OCI-LY1 (cell line): ENCODE data around the gene MPV17L.

Experiments used
- H2AFZ ChIP-seq: fragments of 200-600 bp; sonication (generic), shearing (Covaris generic); 2 replicates; pipeline ENCODE4 v1.6.0; 2014; ENCODE audit warnings: antibody characterized with exemption, mild to moderate bottlenecking, low read length
- H3F3A ChIP-seq: fragments of 200-600 bp; sonication (generic), shearing (Covaris generic); 2 replicates; pipeline ENCODE4 v1.6.0; 2014; ENCODE audit warnings: mild to moderate bottlenecking, antibody characterized with exemption, low read length, moderate library complexity; ENCODE audit not compliant: insufficient read depth
- H3K27ac ChIP-seq: fragments of 200-600 bp; sonication (generic); 2 replicates; pipeline ENCODE4 v1.5.1; 2014; ENCODE audit warnings: low read length, mixed run types, mild to moderate bottlenecking, low read depth; ENCODE audit not compliant: poor library complexity, severe bottlenecking
- H3K27me3 ChIP-seq: fragments of 200-600 bp; sonication (generic); 2 replicates; pipeline ENCODE4 v1.6.0; 2014; ENCODE audit warnings: antibody characterized with exemption, mild to moderate bottlenecking, low read length, moderate library complexity; ENCODE audit not compliant: insufficient read depth
- H3K36me3 ChIP-seq: fragments of 200-600 bp; sonication (generic); 2 replicates; pipeline ENCODE4 v1.6.1; 2014; ENCODE audit warnings: mild to moderate bottlenecking, antibody characterized with exemption, low read length, moderate library complexity, mixed read lengths; ENCODE audit not compliant: insufficient read depth
- H3K4me1 ChIP-seq: fragments of 200-600 bp; sonication (generic); 2 replicates; pipeline ENCODE4 v1.5.1; 2014; ENCODE audit warnings: mild to moderate bottlenecking, low read length, moderate library complexity; ENCODE audit not compliant: insufficient read depth, severe bottlenecking
- H3K4me2 ChIP-seq: fragments of 200-600 bp; sonication (generic), shearing (Covaris generic); 2 replicates; pipeline ENCODE4 v1.6.1; 2014; ENCODE audit warnings: low read length
- H3K4me3 ChIP-seq: fragments of 200-600 bp; sonication (generic); 2 replicates; pipeline ENCODE4 v1.5.1; 2014; ENCODE audit warnings: low read length, low read depth, mild to moderate bottlenecking, mixed read lengths; ENCODE audit not compliant: poor library complexity, severe bottlenecking
- H3K79me2 ChIP-seq: fragments of 200-600 bp; shearing (Covaris generic); 2 replicates; pipeline ENCODE4 v1.6.1; 2016; ENCODE audit warnings: mixed run types, low read length, mixed read lengths; ENCODE audit not compliant: insufficient read depth
- H3K9ac ChIP-seq: fragments of 200-600 bp; sonication (generic), shearing (Covaris generic); 2 replicates; pipeline ENCODE4 v1.6.1; 2014; ENCODE audit warnings: mild to moderate bottlenecking, low read length, mixed read lengths
- H3K9me2 ChIP-seq: fragments of 200-600 bp; sonication (generic), shearing (Covaris generic); 2 replicates; pipeline ENCODE4 v1.6.1; 2014; ENCODE audit warnings: low read depth, mild to moderate bottlenecking, low read length, mixed read lengths
- H3K9me3 ChIP-seq: fragments of 200-600 bp; shearing (Covaris generic); 2 replicates; pipeline ENCODE4 v1.6.1; 2014; ENCODE audit warnings: low read length, mixed read lengths
- H4K20me1 ChIP-seq: fragments of 200-600 bp; sonication (generic), shearing (Covaris generic); 2 replicates; pipeline ENCODE4 v1.6.0; 2016; ENCODE audit warnings: mild to moderate bottlenecking, low read length; ENCODE audit not compliant: insufficient read depth
- EZH2 ChIP-seq: fragments of 200-600 bp; sonication (generic), shearing (Covaris generic); IDR thresholded peaks from 2 replicates; pipeline ENCODE4 v1.8.0; 2017; ENCODE audit warnings: borderline replicate concordance, mixed run types, mild to moderate bottlenecking, antibody characterized with exemption, low read length, moderate library complexity, mixed read lengths
- TF ChIP-seq, protein P1 (sequence below): fragments of 200-600 bp; sonication (generic), shearing (Covaris generic); IDR thresholded peaks from 2 replicates; pipeline ENCODE4 v1.5.1; 2017; ENCODE audit warnings: mild to moderate bottlenecking, antibody characterized with exemption, low read length, moderate library complexity, mixed read lengths

Gene MPV17L

DNA sequence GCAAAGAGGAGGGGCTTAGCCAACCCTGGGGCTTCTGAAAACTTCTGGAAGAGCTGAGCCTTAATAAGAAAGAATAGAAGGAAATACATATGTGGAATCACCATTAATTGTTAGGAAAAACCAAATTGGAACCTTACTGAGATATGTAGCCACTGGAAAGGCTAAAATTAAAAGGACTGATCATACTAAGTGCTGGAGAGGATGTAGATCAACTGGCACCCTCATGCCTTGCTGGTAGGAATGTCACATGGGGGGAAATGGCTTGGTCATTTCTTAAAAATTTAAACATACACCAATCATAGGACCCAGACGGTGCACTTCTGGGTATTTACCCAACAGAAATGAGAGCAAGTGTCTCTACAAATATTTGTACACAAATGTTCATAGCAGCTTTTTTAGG is 49.9 kb downstream of the MPV17L start:
- Histone ChIP-seq H3K9me2 (no peaks in the 10 kb centered on the region), H2AFZ (no peak overlapping the region), H3F3A (no peaks in the 10 kb centered on the region), H3K9ac (no peak overlapping the region), H3K4me1 (no peaks in the 10 kb centered on the region), H3K4me2 (no peak overlapping the region), H3K79me2 (no peaks in the 10 kb centered on the region), H3K9me3 (peaks cover 3% of the 10 kb centered on the region; the same call in 1 of the 2 replicates), H3K27ac (no peak overlapping the region), H4K20me1 (no peaks in the 10 kb centered on the region), H3K27me3 (no peaks in the 10 kb centered on the region; the same call in 1 of the 2 replicates), H3K36me3 (no peaks in the 10 kb centered on the region; the same call in 1 of the 2 replicates), H3K4me3 (no peak overlapping the region)
- TF ChIP-seq, protein P1, sequence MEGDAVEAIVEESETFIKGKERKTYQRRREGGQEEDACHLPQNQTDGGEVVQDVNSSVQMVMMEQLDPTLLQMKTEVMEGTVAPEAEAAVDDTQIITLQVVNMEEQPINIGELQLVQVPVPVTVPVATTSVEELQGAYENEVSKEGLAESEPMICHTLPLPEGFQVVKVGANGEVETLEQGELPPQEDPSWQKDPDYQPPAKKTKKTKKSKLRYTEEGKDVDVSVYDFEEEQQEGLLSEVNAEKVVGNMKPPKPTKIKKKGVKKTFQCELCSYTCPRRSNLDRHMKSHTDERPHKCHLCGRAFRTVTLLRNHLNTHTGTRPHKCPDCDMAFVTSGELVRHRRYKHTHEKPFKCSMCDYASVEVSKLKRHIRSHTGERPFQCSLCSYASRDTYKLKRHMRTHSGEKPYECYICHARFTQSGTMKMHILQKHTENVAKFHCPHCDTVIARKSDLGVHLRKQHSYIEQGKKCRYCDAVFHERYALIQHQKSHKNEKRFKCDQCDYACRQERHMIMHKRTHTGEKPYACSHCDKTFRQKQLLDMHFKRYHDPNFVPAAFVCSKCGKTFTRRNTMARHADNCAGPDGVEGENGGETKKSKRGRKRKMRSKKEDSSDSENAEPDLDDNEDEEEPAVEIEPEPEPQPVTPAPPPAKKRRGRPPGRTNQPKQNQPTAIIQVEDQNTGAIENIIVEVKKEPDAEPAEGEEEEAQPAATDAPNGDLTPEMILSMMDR: no peak
- TF ChIP-seq EZH2: no peak

DNA sequence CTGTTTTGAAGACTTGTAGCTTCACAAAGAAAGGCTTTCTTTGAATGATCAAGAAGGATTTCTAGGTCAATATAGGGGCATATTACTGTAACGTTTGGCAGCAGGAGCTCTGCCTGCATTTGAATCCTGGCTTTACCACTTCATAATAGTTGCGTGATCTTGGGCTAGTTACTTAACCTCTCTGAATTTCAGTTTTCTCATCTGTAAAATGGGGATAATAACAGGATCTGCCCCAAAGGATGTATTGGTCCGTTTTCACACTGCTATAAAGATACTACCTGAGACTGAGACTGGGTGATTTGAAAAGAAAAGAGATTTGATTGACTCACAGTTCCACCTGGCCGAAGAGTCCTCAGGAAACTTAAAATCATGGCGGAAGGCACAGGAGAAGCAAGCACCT is 51.3 kb downstream of the MPV17L start:
- Histone ChIP-seq H3K4me2 (no peak overlapping the region), H2AFZ (no peak overlapping the region), H3K9me3 (peaks cover 3% of the 10 kb centered on the region; the same call in 1 of the 2 replicates), H3K9me2 (no peaks in the 10 kb centered on the region), H3K36me3 (no peaks in the 10 kb centered on the region; the same call in 1 of the 2 replicates), H4K20me1 (no peaks in the 10 kb centered on the region), H3K4me3 (no peak overlapping the region), H3K4me1 (no peaks in the 10 kb centered on the region), H3K27me3 (no peaks in the 10 kb centered on the region; the same call in 1 of the 2 replicates), H3K79me2 (no peaks in the 10 kb centered on the region), H3F3A (no peaks in the 10 kb centered on the region), H3K27ac (no peak overlapping the region), H3K9ac (no peak overlapping the region)
- TF ChIP-seq EZH2: no peak
- TF ChIP-seq, protein P1: no peak

DNA sequence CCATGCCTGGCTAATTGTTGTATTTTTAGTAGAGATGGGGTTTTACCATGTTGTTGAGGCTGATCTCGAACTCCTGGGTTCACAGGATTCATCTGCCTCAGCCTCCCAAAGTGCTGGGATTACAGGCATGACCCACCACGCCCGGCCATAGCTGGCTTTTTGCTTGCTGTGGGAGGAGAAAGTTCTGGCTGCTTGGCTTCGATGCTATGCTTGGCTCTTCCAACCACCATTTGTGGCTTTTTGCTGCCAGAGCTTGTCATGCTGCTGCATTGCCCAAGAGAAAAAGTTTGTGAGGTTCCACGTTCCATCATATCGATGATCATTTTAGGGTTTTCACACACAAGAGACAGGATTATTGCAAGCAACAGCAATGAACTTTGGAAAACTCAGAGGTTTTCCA is 55.1 kb downstream of the MPV17L start:
- H3K27ac ChIP-seq: no peak overlapping the region
- H3K4me2 ChIP-seq: no peak overlapping the region
- H3K79me2 ChIP-seq: no peaks in the 10 kb centered on the region
- H4K20me1 ChIP-seq: no peaks in the 10 kb centered on the region
- H3K4me3 ChIP-seq: no peak overlapping the region
- TF ChIP-seq, protein P1: no peak
- H3K9ac ChIP-seq: no peak overlapping the region
- no peaks in the 10 kb centered on the region for H3K9me3 ChIP-seq
- no peaks in the 10 kb centered on the region; the same call in 1 of the 2 replicates for H3K27me3 ChIP-seq
- H2AFZ ChIP-seq: no peak overlapping the region
- no peaks in the 10 kb centered on the region; the same call in 1 of the 2 replicates for H3K36me3 ChIP-seq
- H3F3A ChIP-seq: no peaks in the 10 kb centered on the region
- H3K9me2 ChIP-seq: no peaks in the 10 kb centered on the region
- no peaks in the 10 kb centered on the region for H3K4me1 ChIP-seq
